Measurements from ENCODE around the gene INMT.

DNA sequence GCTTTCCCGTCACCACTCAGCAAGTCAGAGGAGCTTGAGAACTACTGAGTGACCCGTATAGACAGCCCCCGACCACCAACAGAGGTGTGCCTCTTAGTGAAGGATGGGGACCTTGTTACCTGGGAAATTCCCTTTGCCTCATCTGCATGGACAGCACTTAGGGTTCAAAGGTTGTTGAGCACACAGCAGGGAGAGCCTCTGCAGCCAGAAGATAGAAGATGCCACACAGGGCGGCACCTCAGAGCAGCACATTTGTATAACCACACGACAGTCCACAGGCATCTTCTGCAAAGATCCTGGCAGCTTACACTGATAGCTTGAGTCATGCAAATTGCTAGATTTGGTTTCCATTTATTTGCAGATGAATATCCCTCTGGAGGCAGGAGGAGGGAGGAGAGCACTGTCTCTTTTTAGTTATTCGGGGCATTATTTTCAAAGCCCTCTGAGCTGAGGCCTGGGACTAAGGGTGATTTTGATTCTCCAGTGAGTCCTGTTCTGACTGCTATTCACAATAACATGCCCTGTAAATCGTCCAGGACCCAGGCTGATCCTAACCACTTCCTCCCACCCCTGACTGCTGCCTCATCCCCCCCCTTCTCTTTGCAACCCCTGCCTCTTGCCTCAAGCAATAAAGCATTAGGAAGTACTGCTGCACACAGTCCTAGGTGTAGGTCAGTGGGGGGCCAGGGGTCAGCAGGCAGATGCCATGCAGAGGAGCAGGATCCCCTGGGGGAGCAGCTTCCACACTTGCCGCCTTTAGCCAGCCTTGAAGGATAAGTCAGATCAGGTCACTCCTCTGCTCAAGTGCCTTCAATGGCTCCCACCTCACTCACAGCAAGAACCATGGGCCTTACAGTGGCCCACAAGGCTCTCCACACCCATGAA, 24.6 kb upstream of the INMT start:
- no peak for TF ChIP-seq POLR2A (IDR thresholded peaks at IDR 0.05; ENCODE audit: control extremely low read depth in 1 of 2, low read depth in 2 of 2, low read length in 2 of 2)
- no peak for TF ChIP-seq SIN3A (conservative IDR thresholded peaks at IDR 0.05 in 1 of 2, IDR thresholded peaks at IDR 0.05 in 1 of 2; ENCODE audit: low read depth in 1 of 2, low read length in 2 of 2)
- no peak; the same call in 1 of the 2 replicates for TF ChIP-seq MAX (IDR thresholded peaks at IDR 0.05)
- no peak for TF ChIP-seq EZH2 (IDR thresholded peaks at IDR 0.05; ENCODE audit: low read depth, low read length, severe bottlenecking)
- no peak for TF ChIP-seq CREB1 (IDR thresholded peaks at IDR 0.05)
- no peak for TF ChIP-seq CTCF (IDR thresholded peaks at IDR 0.05; ENCODE audit: control extremely low read depth in 1 of 3, insufficient read depth in 1 of 3, low read depth in 1 of 3, low read length in 3 of 3)
